GM21367 (cell line): ENCODE data around the gene HCN3.
"Not testable (repeated sequence)": the region's sequence is repeated elsewhere in the genome, so short reads cannot be mapped to it uniquely, and the experiment has no call there.

Experiments
- ATAC-seq: cut with Tn5 transposase; IDR thresholded peaks from one replicate; pipeline ENCODE4 v1.9.1; 2021; ENCODE audit not compliant: unreplicated experiment

The HCN3 gene

GRCh38 chr1:155328856-155329255, 51.6 kb downstream of the HCN3 start:
- ATAC-seq, result not testable (repeated sequence)

GRCh38 chr1:155329980-155330598, 52.8 kb downstream of the HCN3 start:
- ATAC-seq, result no peak

- no peak for ATAC-seq
Observed at GRCh38 chr1:155334962-155335361, 57.7 kb downstream of the HCN3 start.
